ENCODE measurements around the gene TOP2B. TPM values are rescaled to one million over a fixed set of nuclear protein-coding genes. Genes with fewer than 3 reads are reported as not detected.

The TOP2B gene
- total RNA-seq, 1 donor from 2014 or later, result 83.4 TPM

DNA sequence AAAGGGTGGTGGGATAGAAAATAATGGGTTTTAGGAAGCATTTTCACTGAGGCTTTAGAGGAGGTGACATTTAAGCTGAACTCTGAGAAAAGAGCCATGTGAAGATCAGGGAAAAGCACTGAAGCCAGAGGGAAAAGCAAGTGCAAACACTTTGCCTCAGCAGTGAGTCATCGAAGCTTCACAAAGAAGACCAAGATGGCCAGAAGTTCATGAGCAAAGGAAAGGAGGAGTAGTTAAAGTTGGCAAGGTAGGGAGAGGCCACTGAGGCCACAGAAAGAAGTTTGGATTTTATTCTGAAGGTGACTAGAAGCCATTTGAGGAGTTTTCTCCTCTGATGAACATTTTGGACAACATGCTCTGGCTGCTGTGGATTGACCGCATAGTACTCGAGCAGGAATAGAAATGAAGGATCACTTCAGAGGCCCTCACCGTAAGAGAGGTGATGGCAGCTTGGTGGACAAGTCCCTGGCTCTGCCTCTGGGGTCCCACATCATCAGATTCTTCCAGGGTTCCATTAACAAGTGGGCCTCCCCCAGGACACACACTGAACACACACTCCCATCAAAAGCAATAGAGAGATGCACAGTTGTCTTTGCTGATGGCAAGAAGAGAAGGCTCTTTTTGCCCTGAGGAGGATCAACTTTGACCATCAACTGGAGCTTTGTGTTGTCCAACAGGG lies 75.5 kb downstream of the TOP2B start:
- intact Hi-C loops (cut with DNase I), result no loop called here

DNA sequence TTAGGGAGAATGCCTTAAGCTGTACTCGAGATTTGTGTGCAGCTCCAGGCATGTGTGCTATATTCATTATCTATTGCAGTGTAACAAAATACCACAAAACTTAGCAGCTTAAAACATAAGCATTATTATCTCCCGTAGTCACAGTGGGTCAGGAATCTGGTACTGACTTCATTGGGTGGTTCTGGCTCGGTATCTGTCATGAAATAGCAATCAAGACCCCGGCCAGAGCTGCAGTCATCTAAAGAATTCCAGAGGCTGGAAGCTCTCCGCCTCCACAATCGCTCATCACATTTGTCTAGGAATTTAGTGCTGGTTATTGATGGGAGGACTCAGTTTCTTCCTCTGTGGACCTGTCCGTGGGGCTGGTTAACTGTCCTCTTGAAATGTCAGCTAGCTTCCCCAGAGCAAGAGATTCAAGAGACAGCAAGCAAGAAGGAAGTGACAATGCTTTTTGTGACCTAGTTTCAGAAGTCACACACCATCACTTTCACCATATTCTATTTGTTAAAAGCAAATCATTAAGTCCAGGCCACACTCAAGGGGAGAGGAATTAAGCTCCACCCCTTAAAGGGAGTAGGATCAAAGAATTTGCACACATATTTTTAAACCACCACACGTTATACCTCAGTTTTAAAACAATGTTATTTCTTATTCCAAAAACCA lies 76.1 kb downstream of the TOP2B start:
- no peaks in the 10 kb centered on the region for H3K9me3 ChIP-seq
- H3K27ac ChIP-seq, result no peak overlapping the region
- intact Hi-C loops (cut with DNase I), result no loop called here
- no peak overlapping the region for H3K4me3 ChIP-seq
- no peak for ATAC-seq
- H3K36me3 ChIP-seq, result no peaks in the 10 kb centered on the region
- DNase-seq, result no peak
- TF ChIP-seq, protein P1, sequence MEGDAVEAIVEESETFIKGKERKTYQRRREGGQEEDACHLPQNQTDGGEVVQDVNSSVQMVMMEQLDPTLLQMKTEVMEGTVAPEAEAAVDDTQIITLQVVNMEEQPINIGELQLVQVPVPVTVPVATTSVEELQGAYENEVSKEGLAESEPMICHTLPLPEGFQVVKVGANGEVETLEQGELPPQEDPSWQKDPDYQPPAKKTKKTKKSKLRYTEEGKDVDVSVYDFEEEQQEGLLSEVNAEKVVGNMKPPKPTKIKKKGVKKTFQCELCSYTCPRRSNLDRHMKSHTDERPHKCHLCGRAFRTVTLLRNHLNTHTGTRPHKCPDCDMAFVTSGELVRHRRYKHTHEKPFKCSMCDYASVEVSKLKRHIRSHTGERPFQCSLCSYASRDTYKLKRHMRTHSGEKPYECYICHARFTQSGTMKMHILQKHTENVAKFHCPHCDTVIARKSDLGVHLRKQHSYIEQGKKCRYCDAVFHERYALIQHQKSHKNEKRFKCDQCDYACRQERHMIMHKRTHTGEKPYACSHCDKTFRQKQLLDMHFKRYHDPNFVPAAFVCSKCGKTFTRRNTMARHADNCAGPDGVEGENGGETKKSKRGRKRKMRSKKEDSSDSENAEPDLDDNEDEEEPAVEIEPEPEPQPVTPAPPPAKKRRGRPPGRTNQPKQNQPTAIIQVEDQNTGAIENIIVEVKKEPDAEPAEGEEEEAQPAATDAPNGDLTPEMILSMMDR (IDR thresholded peaks at IDR 0.05), result no peak
- peaks cover 11% of the 10 kb centered on the region for H3K4me1 ChIP-seq
- H3K27me3 ChIP-seq, result no peaks in the 10 kb centered on the region

More for the DNA sequence above, 75.5 kb downstream of the TOP2B start:
- Histone ChIP-seq H3K4me3 (no peak overlapping the region), H3K27ac (no peak overlapping the region), H3K9me3 (no peaks in the 10 kb centered on the region), H3K4me1 (peaks cover 15% of the 10 kb centered on the region), H3K36me3 (no peaks in the 10 kb centered on the region), H3K27me3 (no peaks in the 10 kb centered on the region)
- TF ChIP-seq, protein P1 (IDR thresholded peaks at IDR 0.05), result no peak
- ATAC-seq (no peak), DNase-seq (no peak)

DNA sequence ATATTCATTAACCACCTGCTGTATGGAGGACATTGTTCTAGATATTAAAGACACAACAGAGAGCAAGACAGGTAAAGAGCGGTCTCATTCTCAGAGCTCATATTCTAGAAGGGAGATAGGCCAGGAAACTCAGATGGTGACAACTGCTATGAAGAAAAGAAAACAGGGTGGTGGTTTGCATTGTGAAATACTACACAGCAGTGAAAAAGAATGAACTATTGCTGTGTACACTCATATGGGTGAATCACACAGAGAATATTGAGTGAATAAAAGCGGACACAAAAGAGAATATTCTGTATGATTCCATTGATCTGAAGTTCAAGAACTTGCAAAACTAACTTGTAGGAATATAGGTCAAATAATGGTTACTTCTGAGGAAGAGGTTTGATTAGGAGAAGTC lies 76.7 kb downstream of the TOP2B start:
- ATAC-seq (no peak), DNase-seq (no peak)

DNA sequence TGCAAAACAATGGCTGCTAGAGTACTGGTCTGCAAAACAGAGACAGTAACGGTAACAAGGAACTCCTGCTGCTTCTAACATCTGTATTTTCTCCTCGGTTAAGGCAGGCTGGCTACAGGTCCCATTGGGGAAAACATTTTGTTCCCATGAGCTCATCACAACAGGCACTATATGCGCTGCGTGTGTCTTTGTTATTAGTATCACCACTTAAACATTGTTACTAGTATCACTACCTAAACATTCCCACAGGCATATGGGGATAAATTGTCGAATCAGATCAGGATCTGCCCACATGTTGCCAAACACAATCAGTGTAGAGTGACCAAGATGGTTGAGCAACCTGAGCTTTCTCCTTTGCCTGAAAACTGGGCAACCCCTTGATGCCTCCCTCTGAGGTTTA lies 77.2 kb downstream of the TOP2B start:
- no peaks in the 10 kb centered on the region for H3K36me3 ChIP-seq
- TF ChIP-seq, protein P1 (IDR thresholded peaks at IDR 0.05), result no peak
- intact Hi-C loops (cut with DNase I), result no loop called here
- peaks cover under 1% of the 10 kb centered on the region for H3K4me1 ChIP-seq
- H3K9me3 ChIP-seq, result no peaks in the 10 kb centered on the region
- H3K27me3 ChIP-seq, result no peaks in the 10 kb centered on the region
- ATAC-seq (no peak), DNase-seq (no peak)
- H3K4me3 ChIP-seq, result no peak overlapping the region
- H3K27ac ChIP-seq, result no peak overlapping the region

More for the DNA sequence above, 76.7 kb downstream of the TOP2B start:
- no peaks in the 10 kb centered on the region for H3K9me3 ChIP-seq
- no peaks in the 10 kb centered on the region for H3K36me3 ChIP-seq
- peaks cover 5% of the 10 kb centered on the region for H3K4me1 ChIP-seq
- intact Hi-C loops (cut with DNase I), result no loop called here
- H3K27me3 ChIP-seq, result no peaks in the 10 kb centered on the region
- H3K4me3 ChIP-seq, result no peak overlapping the region
- TF ChIP-seq, protein P1 (IDR thresholded peaks at IDR 0.05), result no peak
- H3K27ac ChIP-seq, result no peak overlapping the region

DNA sequence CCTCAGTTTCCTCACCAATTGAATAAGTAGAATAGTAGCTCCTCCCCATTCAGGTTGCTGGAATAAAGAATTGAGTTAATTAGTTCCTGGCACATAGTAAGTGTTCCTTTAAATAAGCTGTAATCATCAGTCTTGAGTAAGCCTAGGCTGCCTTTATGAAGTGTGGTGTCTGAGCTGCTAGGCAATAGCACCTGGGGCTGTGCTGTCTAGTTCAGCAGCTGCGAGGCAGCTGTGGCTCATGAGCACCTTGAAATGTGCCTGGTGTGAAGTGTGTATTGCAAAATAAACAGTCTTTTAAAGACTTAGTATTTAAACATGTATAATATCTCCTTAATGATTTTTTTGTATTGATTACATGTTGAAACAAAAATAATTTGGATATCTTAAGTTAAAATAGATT lies 77.6 kb downstream of the TOP2B start:
- no peak overlapping the region for H3K27ac ChIP-seq
- DNase-seq (no peak), ATAC-seq (no peak)
- no peaks in the 10 kb centered on the region for H3K27me3 ChIP-seq
- intact Hi-C loops (cut with DNase I), result no loop called here
- H3K4me1 ChIP-seq, result no peaks in the 10 kb centered on the region
- H3K4me3 ChIP-seq, result no peak overlapping the region
- H3K9me3 ChIP-seq, result no peaks in the 10 kb centered on the region
- TF ChIP-seq, protein P1 (IDR thresholded peaks at IDR 0.05), result no peak
- H3K36me3 ChIP-seq, result no peaks in the 10 kb centered on the region

All from upper lobe of right lung (tissue), 1 donor.